Endothelial cell of umbilical vein (primary cell): ENCODE data around the gene ADPGK. TPM values are rescaled to one million over a fixed set of nuclear protein-coding genes. Genes with fewer than 3 reads are reported as not detected.

Experiments
- BruUV-seq: library from RNA; stranded (reverse); fragments of 400-500 nt; replicated peaks from 2 replicates; lab custom pipeline; 2021; lab: Mats Ljungman, UMichigan
- CTCF ChIA-PET: fragments of 300-600, 350-600 bp; sonication (Branson Sonifier 250); formaldehyde crosslinking; loops from one replicate; lab custom pipeline; 2021; ENCODE audit warnings: antibody characterized with exemption, inconsistent platforms; lab: Charles Lee
- POLR2A ChIA-PET: fragments of 300-600, 350-600 bp; sonication (Branson Sonifier 250); formaldehyde crosslinking; loops from one replicate; lab custom pipeline; 2021; ENCODE audit warnings: antibody characterized with exemption, inconsistent platforms; lab: Charles Lee
- DNase-seq: peaks from one replicate; pipeline ENCODE4 v3.0.0-alpha.2; 2011; ENCODE audit warnings: low read depth, low spot score
- FAIRE-seq: peaks from 2 replicates; lab custom pipeline; 2011; peaks lifted over from hg19 to GRCh38; lab: Jason Lieb, UNC
- H2AFZ ChIP-seq: 2 replicates; pipeline ENCODE4 v1.6.0; 2012; ENCODE audit warnings: low read depth, low read length, control low read depth, inconsistent platforms
- H3K27ac ChIP-seq: 2 replicates; pipeline ENCODE4 v1.5.1; 2011; ENCODE audit warnings: low read depth, mild to moderate bottlenecking, control low read depth, low read length, moderate library complexity; ENCODE audit not compliant: insufficient read depth
- H3K27me3 ChIP-seq, 2 experiments: 2 replicates each; pipeline versions ENCODE4 v1.6.0 to v1.6.1; 2011; ENCODE audit warnings: low read length in 2 of 2, mixed read lengths in 1 of 2; ENCODE audit not compliant: control insufficient read depth in 2 of 2, insufficient read depth in 2 of 2
- H3K36me3 ChIP-seq, 2 experiments: 2 replicates in 1 of 2; 3 replicates in 1 of 2; pipeline ENCODE4 v1.5.1; 2011; ENCODE audit warnings: low read length in 2 of 2, mild to moderate bottlenecking in 1 of 2, moderate library complexity in 1 of 2; ENCODE audit not compliant: control insufficient read depth in 2 of 2, insufficient read depth in 2 of 2; ENCODE audit errors: extremely low read depth in 1 of 2
- H3K4me1 ChIP-seq: 3 replicates; pipeline ENCODE4 v1.5.1; 2011; ENCODE audit warnings: mild to moderate bottlenecking, low read length; ENCODE audit not compliant: control insufficient read depth, insufficient read depth; ENCODE audit errors: extremely low read depth
- H3K4me2 ChIP-seq: 2 replicates; pipeline ENCODE4 v1.6.1; 2011; ENCODE audit warnings: low read length, control low read depth, mixed read lengths; ENCODE audit not compliant: insufficient read depth
- H3K4me3 ChIP-seq, 3 experiments: fragments of 200-600 bp in 1 of 3; sonication (generic), shearing (Covaris generic) in 1 of 3; replicated peaks in 1 of 3; 2 replicates each; pipeline ENCODE4 v1.5.1; 2011 to 2016; ENCODE audit warnings: control low read depth in 3 of 3, low read length in 3 of 3, mild to moderate bottlenecking in 2 of 3, inconsistent platforms in 1 of 3, low read depth in 1 of 3, moderate library complexity in 1 of 3; ENCODE audit not compliant: insufficient read depth in 1 of 3
- H3K79me2 ChIP-seq: 2 replicates; pipeline ENCODE4 v1.6.0; 2012; ENCODE audit warnings: low read length, inconsistent platforms; ENCODE audit not compliant: control insufficient read depth, insufficient read depth
- H3K9ac ChIP-seq: replicated peaks from 2 replicates; pipeline ENCODE3; 2011; ENCODE audit warnings: low read length, control low read depth; ENCODE audit not compliant: insufficient read depth; ENCODE audit errors: extremely low read depth
- H3K9me1 ChIP-seq: replicated peaks from 3 replicates; pipeline ENCODE4 v1.6.0; 2011; ENCODE audit warnings: mild to moderate bottlenecking, low read length; ENCODE audit not compliant: control insufficient read depth, insufficient read depth; ENCODE audit errors: extremely low read depth
- H3K9me3 ChIP-seq: replicated peaks from 2 replicates; pipeline ENCODE4 v1.5.1; 2012; ENCODE audit warnings: low read length, inconsistent platforms; ENCODE audit not compliant: control insufficient read depth, insufficient read depth
- H4K20me1 ChIP-seq: replicated peaks from 2 replicates; pipeline ENCODE3; 2011; ENCODE audit warnings: mild to moderate bottlenecking, low read length; ENCODE audit not compliant: control insufficient read depth, insufficient read depth; ENCODE audit errors: extremely low read depth
- EZH2 ChIP-seq: IDR thresholded peaks from 2 replicates; pipeline ENCODE4 v1.6.1; 2012; ENCODE audit warnings: borderline replicate concordance, low read depth, mild to moderate bottlenecking, moderate library complexity, low read length, inconsistent platforms; ENCODE audit not compliant: severe bottlenecking
- FOS ChIP-seq: IDR thresholded peaks from 2 replicates; pipeline ENCODE4 v1.6.1; 2011; ENCODE audit warnings: mild to moderate bottlenecking, low read length, moderate library complexity, borderline replicate concordance; ENCODE audit not compliant: insufficient read depth
- GATA2 ChIP-seq: IDR thresholded peaks from 2 replicates; pipeline ENCODE4 v1.7.0; 2011; ENCODE audit warnings: low read depth, mild to moderate bottlenecking, moderate library complexity, mixed read lengths, low read length; ENCODE audit not compliant: insufficient read length, insufficient read depth
- JUN ChIP-seq: IDR thresholded peaks from 2 replicates; pipeline ENCODE4 v1.6.1; 2011; ENCODE audit warnings: borderline replicate concordance, low read depth; ENCODE audit not compliant: insufficient read length, insufficient read depth
- MYC ChIP-seq: IDR thresholded peaks from one replicate; pipeline ENCODE4 v1.6.1; 2011; ENCODE audit warnings: mild to moderate bottlenecking, low read depth, low read length
- POLR2A ChIP-seq: IDR thresholded peaks from 2 replicates; pipeline ENCODE4 v1.6.1; 2012; ENCODE audit warnings: low read depth, mild to moderate bottlenecking, control low read depth, low read length
- POLR2AphosphoS5 ChIP-seq: IDR thresholded peaks from 2 replicates; pipeline ENCODE4 v1.6.1; 2012; ENCODE audit warnings: low read depth, mild to moderate bottlenecking, control low read depth, low read length, moderate library complexity; ENCODE audit not compliant: insufficient read depth
- dilution Hi-C: fragments of 300-500 bp; cut with MboI; formaldehyde crosslinking; loops from one replicate; pipeline ENCODE4 v1.15.0; 2019; ENCODE audit warnings: low sequenced_read_pairs; ENCODE audit not compliant: extremely low pct_ligation_motif_present
- intact Hi-C: fragments of 100-400 bp; cut with micrococcal nuclease; formaldehyde crosslinking; loops from one replicate; pipeline ENCODE4 v1.10.0; 2022
- polyA plus RNA-seq, 4 experiments: library from polyadenylated mRNA; depleted of rRNA in 3 of 4; stranded (reverse) in 3 of 4; unstranded in 1 of 4; fragments of >200 nt; gene quantifications; 2 replicates each; pipeline versions ENCODE4 v1.2.1 to v1.2.3, GENCODE V29; 2011 to 2012; ENCODE audit warnings: missing spikeins in 1 of 4
- total RNA-seq: library from RNA; stranded (reverse); gene quantifications from 2 replicates; pipeline ENCODE4 v1.2.3, GENCODE V29; 2021
- TF ChIP-seq, protein P1 (sequence below): IDR thresholded peaks from 2 replicates; pipeline ENCODE4 v1.6.1; 2011; ENCODE audit not compliant: insufficient read depth, insufficient read length
- TF ChIP-seq, protein P2 (sequence below), 2 donors: IDR thresholded peaks; 1 replicate in 1 of 2; 2 replicates in 1 of 2; pipeline ENCODE4 v1.5.1; 2011; ENCODE audit warnings: low read length in 2 of 2, mild to moderate bottlenecking in 2 of 2, moderate library complexity in 2 of 2, control low read depth in 1 of 2, inconsistent platforms in 1 of 2, low read depth in 1 of 2; ENCODE audit not compliant: insufficient read depth in 1 of 2; ENCODE audit errors: extremely low read depth in 1 of 2

Gene ADPGK
- total and polyA plus RNA-seq, 2 donors (not counting 3 experiments of a cell fraction or from before 2014, with no cell fraction given), result 51.0 to 57.1 TPM

DNA sequence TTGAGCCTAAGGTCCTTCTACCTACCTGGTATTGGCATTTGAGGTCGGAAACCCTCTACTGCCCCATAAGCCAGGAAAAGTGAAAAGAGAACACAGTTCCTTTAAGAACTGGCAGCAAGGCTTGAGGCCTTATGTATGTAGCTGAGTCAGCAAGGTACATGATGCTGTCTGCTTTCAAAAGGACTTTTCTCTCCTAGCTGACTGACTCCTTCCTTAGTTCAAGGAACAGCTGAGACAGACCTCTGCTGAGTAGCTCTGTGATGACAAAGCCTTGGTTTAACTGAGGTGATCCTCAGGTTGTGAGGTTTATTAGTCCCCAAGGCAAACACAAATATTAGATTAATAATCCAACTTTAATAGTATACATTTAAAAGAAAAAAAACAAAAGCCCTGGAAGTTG, 45.8 kb downstream of the ADPGK start:
- Histone ChIP-seq H3K27ac (no peak overlapping the region), H3K36me3 (peaks cover 3 to 8% of the 10 kb centered on the region in 2 experiments), H3K4me3 (no peak overlapping the region), H4K20me1 (no peaks in the 10 kb centered on the region), H3K79me2 (no peaks in the 10 kb centered on the region), H3K27me3 (no peaks in the 10 kb centered on the region), H3K9me3 (no peaks in the 10 kb centered on the region), H3K9ac (no peak overlapping the region), H3K9me1 (no peaks in the 10 kb centered on the region), H3K4me1 (no peaks in the 10 kb centered on the region), H2AFZ (no peak overlapping the region), H3K4me2 (no peak overlapping the region)
- TF ChIP-seq JUN (no peak), MYC (no peak), POLR2A (no peak), POLR2AphosphoS5 (no peak)
- FAIRE-seq, result no peak
- DNase-seq, result no peak
- CTCF ChIA-PET, result interaction anchor here (0.6 to 5.3 kb wide), 3 partner anchors 13 to 45 kb away, joined by 3 to 34 read pairs (median 5); no protein-coding TSS in a partner anchor
- intact Hi-C loops (no loop called here), dilution Hi-C loops (no loop called here)
- POLR2A ChIA-PET, result no interaction called here
- BruUV-seq, result no TSS peak

DNA sequence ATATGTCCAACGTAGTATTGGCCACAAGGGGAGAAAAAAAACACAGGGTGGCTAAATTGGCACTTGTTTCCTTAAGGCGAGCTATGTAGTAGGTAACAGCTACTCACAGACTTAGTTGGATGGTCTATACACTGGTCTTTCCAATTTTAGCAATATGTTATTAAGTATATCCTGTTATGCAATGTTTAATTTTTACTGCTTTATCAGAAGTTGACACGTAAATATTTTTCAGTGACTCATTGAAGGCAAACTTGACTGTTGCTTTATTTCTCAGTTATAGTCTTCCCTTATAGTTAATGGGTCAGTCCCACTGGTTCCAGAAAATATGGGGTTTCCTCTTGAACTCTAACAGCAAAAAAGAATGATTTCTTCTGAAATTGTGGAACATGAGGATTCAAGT, 46.5 kb downstream of the ADPGK start:
- Histone ChIP-seq H3K4me2 (no peak overlapping the region), H3K4me3 (no peak overlapping the region), H2AFZ (no peak overlapping the region), H3K27me3 (no peaks in the 10 kb centered on the region), H3K79me2 (no peaks in the 10 kb centered on the region), H3K9ac (no peak overlapping the region), H3K36me3 (peaks cover 3 to 8% of the 10 kb centered on the region in 2 experiments), H3K9me3 (no peaks in the 10 kb centered on the region), H3K27ac (no peak overlapping the region), H4K20me1 (no peaks in the 10 kb centered on the region), H3K4me1 (no peaks in the 10 kb centered on the region), H3K9me1 (no peaks in the 10 kb centered on the region)
- no TSS peak for BruUV-seq
- intact Hi-C loops, result no loop called here
- ChIA-PET CTCF (interaction anchor here (1.3 to 5.3 kb wide), 2 partner anchors 14 to 15 kb away, joined by 3 to 34 read pairs; no protein-coding TSS in a partner anchor), POLR2A (no interaction called here)
- no peak for DNase-seq
- dilution Hi-C loops, result no loop called here
- no peak for FAIRE-seq
- TF ChIP-seq JUN, result no peak
- TF ChIP-seq, protein P1, sequence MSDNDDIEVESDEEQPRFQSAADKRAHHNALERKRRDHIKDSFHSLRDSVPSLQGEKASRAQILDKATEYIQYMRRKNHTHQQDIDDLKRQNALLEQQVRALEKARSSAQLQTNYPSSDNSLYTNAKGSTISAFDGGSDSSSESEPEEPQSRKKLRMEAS, result no peak
- no peak for TF ChIP-seq EZH2
- TF ChIP-seq, protein P2, sequence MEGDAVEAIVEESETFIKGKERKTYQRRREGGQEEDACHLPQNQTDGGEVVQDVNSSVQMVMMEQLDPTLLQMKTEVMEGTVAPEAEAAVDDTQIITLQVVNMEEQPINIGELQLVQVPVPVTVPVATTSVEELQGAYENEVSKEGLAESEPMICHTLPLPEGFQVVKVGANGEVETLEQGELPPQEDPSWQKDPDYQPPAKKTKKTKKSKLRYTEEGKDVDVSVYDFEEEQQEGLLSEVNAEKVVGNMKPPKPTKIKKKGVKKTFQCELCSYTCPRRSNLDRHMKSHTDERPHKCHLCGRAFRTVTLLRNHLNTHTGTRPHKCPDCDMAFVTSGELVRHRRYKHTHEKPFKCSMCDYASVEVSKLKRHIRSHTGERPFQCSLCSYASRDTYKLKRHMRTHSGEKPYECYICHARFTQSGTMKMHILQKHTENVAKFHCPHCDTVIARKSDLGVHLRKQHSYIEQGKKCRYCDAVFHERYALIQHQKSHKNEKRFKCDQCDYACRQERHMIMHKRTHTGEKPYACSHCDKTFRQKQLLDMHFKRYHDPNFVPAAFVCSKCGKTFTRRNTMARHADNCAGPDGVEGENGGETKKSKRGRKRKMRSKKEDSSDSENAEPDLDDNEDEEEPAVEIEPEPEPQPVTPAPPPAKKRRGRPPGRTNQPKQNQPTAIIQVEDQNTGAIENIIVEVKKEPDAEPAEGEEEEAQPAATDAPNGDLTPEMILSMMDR (IDR thresholded peaks at IDR 0.05; ENCODE audit: extremely low read depth in 1 of 2, insufficient read depth in 1 of 2, low read depth in 1 of 2, low read length in 2 of 2), result no peak
- TF ChIP-seq MYC, result no peak
- no peak for TF ChIP-seq POLR2A
- TF ChIP-seq POLR2AphosphoS5, result no peak
- TF ChIP-seq FOS, result no peak
- no peak for TF ChIP-seq GATA2
